Activated effector memory CD4-positive, alpha-beta T cell treated with anti-CD3 and anti-CD28 coated beads, Interleukin-2, amount 50 U/mL, for 16 hours (primary cell): ENCODE data around the gene ARRB2.
A peak's percentile ranks its signal among the peaks of the same experiment; 100 is the strongest.
"Not testable (repeated sequence)": the region's sequence is repeated elsewhere in the genome, so short reads cannot be mapped to it uniquely, and the experiment has no call there.

Experiments
- DNase-seq: peaks from one replicate; pipeline ENCODE4 v3.0.0-alpha.2; 2020

The ARRB2 gene

GRCh38 chr17:4704574-4704907, 5.9 kb upstream of the ARRB2 start:
- DNase-seq, result not testable (repeated sequence)

GRCh38 chr17:4704991-4705390, 5.4 kb upstream of the ARRB2 start:
- no peak for DNase-seq

GRCh38 chr17:4706121-4706520, 4.3 kb upstream of the ARRB2 start:
- no peak for DNase-seq

- DNase-seq, result peak; percentile 74
These were observed 2.0 kb upstream of the ARRB2 start for GRCh38 chr17:4708436-4708835.

- peak; percentile 76 for DNase-seq
These were observed 532 bp downstream of the ARRB2 start for GRCh38 chr17:4710693-4711634.

- no peak for DNase-seq
These were observed 1.3 kb downstream of the ARRB2 start for GRCh38 chr17:4711661-4712181.

GRCh38 chr17:4712526-4712925, 2.1 kb downstream of the ARRB2 start:
- no peak for DNase-seq

GRCh38 chr17:4714340-4715062, 4.1 kb downstream of the ARRB2 start:
- DNase-seq, result not testable (repeated sequence)

GRCh38 chr17:4715063-4715744, 4.8 kb downstream of the ARRB2 start:
- peak; percentile 78 for DNase-seq

- DNase-seq, result no peak
These were observed 5.6 kb downstream of the ARRB2 start for GRCh38 chr17:4716081-4716480.

GRCh38 chr17:4717791-4718190, 7.4 kb downstream of the ARRB2 start:
- DNase-seq, result no peak

GRCh38 chr17:4718276-4718675, 7.8 kb downstream of the ARRB2 start:
- no peak for DNase-seq

- no peak for DNase-seq
These were observed 8.7 kb downstream of the ARRB2 start for GRCh38 chr17:4719146-4719545.

GRCh38 chr17:4719684-4720221, 9.3 kb downstream of the ARRB2 start:
- no peak for DNase-seq

- DNase-seq, result no peak
These were observed 10.4 kb downstream of the ARRB2 start for GRCh38 chr17:4720787-4721186.

- DNase-seq, result no peak
These were observed 11.0 kb downstream of the ARRB2 start for GRCh38 chr17:4721203-4722135.

GRCh38 chr17:4722678-4723240, 12.3 kb downstream of the ARRB2 start:
- no peak for DNase-seq

GRCh38 chr17:4724650-4725049, 14.2 kb downstream of the ARRB2 start:
- DNase-seq, result no peak

- no peak for DNase-seq
These were observed 15.3 kb downstream of the ARRB2 start for GRCh38 chr17:4725646-4726310.

- no peak for DNase-seq
These were observed 17.7 kb downstream of the ARRB2 start for GRCh38 chr17:4728124-4728523.

- no peak for DNase-seq
These were observed 22.7 kb downstream of the ARRB2 start for GRCh38 chr17:4733073-4733531.
